NB4 (cell line): ENCODE measurements around the gene TNIP1.

Experiments used
- DNase-seq: peaks from one replicate; pipeline ENCODE4 v3.0.0; 2010; ENCODE audit warnings: low read depth
- H3K4me3 ChIP-seq: one replicate; pipeline ENCODE4 v1.5.1; 2011; ENCODE audit warnings: mild to moderate bottlenecking, low read depth, low read length, moderate library complexity
- MYC ChIP-seq: IDR thresholded peaks from 2 replicates; pipeline ENCODE4 v1.6.1; 2011; ENCODE audit warnings: low read depth, low read length
- POLR2A ChIP-seq: IDR thresholded peaks from 2 replicates; pipeline ENCODE4 v1.6.1; 2011; ENCODE audit warnings: mild to moderate bottlenecking; ENCODE audit not compliant: insufficient read length; ENCODE audit errors: extremely low read depth
- TF ChIP-seq, protein P1 (sequence below): IDR thresholded peaks from one replicate; pipeline ENCODE4 v1.5.1; 2012; ENCODE audit warnings: low read depth, low read length
- TF ChIP-seq, protein P2 (sequence below): IDR thresholded peaks from 2 replicates; pipeline ENCODE4 v1.6.1; 2011; ENCODE audit warnings: low read depth, low read length

Gene TNIP1

DNA sequence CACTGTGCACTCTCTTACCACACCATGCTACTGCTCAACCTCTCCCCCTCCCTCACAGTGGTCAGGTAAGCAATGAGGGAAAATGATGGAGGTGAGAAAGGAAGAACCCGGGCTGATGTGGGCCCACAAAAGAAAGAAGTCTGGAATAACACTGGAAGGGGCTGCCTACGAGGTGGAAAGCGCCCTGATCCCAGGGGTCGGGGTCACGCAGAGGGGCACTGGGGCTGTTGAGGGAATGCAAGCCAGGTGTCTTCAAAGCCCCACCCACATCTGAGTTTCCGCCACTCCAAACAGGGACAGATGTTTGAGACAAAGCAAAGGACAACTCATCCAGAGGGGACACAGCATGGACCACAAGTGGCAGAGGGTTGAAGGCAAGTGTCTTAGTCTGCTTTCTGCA, 4.2 kb downstream of the TNIP1 start:
- TF ChIP-seq MYC (no peak), POLR2A (no peak)
- TF ChIP-seq, protein P1, sequence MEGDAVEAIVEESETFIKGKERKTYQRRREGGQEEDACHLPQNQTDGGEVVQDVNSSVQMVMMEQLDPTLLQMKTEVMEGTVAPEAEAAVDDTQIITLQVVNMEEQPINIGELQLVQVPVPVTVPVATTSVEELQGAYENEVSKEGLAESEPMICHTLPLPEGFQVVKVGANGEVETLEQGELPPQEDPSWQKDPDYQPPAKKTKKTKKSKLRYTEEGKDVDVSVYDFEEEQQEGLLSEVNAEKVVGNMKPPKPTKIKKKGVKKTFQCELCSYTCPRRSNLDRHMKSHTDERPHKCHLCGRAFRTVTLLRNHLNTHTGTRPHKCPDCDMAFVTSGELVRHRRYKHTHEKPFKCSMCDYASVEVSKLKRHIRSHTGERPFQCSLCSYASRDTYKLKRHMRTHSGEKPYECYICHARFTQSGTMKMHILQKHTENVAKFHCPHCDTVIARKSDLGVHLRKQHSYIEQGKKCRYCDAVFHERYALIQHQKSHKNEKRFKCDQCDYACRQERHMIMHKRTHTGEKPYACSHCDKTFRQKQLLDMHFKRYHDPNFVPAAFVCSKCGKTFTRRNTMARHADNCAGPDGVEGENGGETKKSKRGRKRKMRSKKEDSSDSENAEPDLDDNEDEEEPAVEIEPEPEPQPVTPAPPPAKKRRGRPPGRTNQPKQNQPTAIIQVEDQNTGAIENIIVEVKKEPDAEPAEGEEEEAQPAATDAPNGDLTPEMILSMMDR = no peak
- TF ChIP-seq, protein P2, sequence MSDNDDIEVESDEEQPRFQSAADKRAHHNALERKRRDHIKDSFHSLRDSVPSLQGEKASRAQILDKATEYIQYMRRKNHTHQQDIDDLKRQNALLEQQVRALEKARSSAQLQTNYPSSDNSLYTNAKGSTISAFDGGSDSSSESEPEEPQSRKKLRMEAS = no peak
- DNase-seq = no peak
- no peak overlapping the region for H3K4me3 ChIP-seq

DNA sequence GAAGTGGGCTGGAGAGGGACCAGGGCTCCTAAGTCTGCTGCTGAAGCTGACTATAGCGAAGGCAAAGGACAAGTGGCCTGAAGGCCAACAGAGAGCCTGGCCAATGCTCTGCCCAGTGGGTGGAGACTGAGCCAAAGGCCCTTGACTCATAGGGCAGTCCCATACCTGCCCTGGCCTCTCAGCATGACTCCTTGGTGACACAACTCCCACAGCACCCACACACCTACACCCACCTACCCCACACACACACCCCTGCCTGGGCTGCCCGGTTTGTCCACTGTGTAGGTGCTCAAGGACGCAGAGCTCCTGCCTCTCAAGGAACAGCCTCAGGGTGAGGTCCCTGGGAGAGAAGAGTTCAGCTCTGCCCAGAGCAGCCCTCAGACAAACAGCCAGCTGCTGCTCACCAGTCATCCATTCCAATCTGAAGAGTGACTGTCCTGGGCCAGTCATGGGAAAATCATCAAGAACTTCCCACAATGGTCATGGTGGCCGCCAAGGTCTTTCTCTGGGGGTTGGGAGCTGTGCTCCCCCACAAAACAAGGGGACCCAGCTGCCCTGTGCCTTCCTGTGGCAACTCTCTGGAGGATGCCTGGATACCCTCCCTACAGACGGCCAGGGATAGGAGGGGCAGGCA, 5.0 kb downstream of the TNIP1 start:
- TF ChIP-seq MYC = no peak
- TF ChIP-seq, protein P1 = no peak
- TF ChIP-seq, protein P2 = no peak
- no peak for TF ChIP-seq POLR2A
- no peak overlapping the region for H3K4me3 ChIP-seq
- no peak for DNase-seq

DNA sequence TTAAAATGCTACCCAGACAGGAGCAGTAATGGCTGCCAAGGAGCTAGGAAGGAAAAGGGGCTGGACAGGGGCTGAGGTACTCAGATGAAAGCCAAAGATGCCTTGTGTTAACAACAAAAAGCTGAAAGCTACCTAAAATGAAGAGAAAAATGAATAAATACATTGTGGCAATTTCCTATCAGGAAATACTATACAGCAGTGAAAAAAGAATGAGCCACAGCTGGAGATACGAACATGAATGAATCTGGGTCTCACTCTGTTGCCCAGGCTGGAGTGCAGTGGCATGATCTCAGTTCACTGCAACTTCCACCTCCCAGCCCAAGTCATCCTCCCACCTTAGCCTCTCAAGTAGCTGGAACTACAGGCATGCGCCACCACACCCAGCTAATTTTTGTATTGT, 6.3 kb downstream of the TNIP1 start:
- H3K4me3 ChIP-seq = no peak overlapping the region
- DNase-seq = no peak
- TF ChIP-seq, protein P1 = no peak
- TF ChIP-seq POLR2A (no peak), MYC (no peak)
- TF ChIP-seq, protein P2 = no peak

- DNase-seq = no peak
- TF ChIP-seq, protein P2 = no peak
- TF ChIP-seq MYC = no peak
- TF ChIP-seq POLR2A = no peak
- TF ChIP-seq, protein P1 = no peak
- H3K4me3 ChIP-seq = no peak overlapping the region
These were observed 7.6 kb downstream of the TNIP1 start for GRCh38 chr5:151073280-151073679.

- DNase-seq = no peak
- no peak overlapping the region for H3K4me3 ChIP-seq
- TF ChIP-seq, protein P1 = no peak
- TF ChIP-seq POLR2A (no peak), MYC (no peak)
- TF ChIP-seq, protein P2 = no peak
These were observed 8.2 kb downstream of the TNIP1 start for GRCh38 chr5:151072630-151073025.
